Activated T-cell treated with anti-CD3 and anti-CD28 coated beads, Interleukin-2, amount 50 U/mL, for 24 hours (primary cell): Measurements from ENCODE around the gene REXO1.
"Not testable (repeated sequence)": the region's sequence is repeated elsewhere in the genome, so short reads cannot be mapped to it uniquely, and the experiment has no call there.

Source experiments
- DNase-seq: peaks from one replicate; pipeline ENCODE4 v3.0.0-alpha.2; 2020
- H3K27ac Mint-ChIP-seq: 2 replicates; pipeline ENCODE4 v1.8.0; 2020; ENCODE audit warnings: mild to moderate bottlenecking, mixed read lengths
- H3K27me3 Mint-ChIP-seq: 2 replicates; pipeline ENCODE4 v1.8.0; 2020; ENCODE audit warnings: mixed read lengths
- H3K36me3 Mint-ChIP-seq: 2 replicates; pipeline ENCODE4 v1.8.0; 2020; ENCODE audit warnings: low read depth, mixed read lengths
- H3K4me1 Mint-ChIP-seq: 2 replicates; pipeline ENCODE4 v1.8.0; 2020; ENCODE audit warnings: low read depth, mixed read lengths
- H3K4me3 Mint-ChIP-seq: 2 replicates; pipeline ENCODE4 v1.8.0; 2020; ENCODE audit warnings: mild to moderate bottlenecking, moderate library complexity, mixed read lengths
- H3K9me3 Mint-ChIP-seq: 2 replicates; pipeline ENCODE4 v1.8.0; 2020; ENCODE audit warnings: mixed read lengths

Gene REXO1

DNA sequence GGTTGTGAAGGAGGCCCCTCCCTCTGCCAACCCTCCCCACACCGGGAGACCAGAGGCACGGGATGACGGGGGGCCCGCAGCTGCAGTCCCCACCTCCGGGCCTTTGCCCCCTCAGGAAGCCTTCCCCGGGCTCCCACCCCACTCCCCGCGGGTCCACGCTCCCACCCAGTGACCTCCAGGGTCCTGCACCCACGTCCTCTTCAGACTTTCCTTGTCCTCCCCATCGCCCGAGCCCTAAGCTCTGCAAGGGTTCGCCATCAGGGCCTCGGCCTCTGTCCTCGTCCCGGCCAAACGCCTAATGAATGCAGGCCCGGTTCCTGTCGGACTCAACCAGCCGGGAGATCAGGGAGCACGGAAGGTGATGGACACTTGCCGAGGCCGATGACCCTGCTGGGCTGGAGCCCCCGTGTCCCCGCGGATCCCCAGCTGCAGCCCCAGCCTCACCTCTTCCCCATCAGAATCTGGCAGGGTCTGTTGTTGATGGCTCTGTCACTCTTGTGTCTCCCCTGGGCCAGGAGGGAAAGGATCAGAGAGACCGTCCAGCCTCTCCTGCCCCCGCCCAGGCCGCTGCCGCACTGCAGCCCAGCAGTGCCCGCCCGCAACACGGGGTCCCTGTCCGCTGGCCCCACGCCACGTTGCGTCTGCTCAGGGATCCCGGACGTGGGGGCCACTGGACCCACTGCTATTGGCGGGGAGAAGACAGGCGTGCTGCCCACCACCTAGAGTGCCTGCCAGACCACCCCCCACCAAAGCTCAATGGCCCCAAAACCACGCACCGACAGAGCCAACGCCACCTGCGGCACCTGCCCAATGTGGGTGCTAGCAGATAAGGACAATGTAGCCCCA is 41.9 kb downstream of the REXO1 start:
- no peaks in the 10 kb centered on the region for H3K36me3 Mint-ChIP-seq
- H3K9me3 Mint-ChIP-seq: no peaks in the 10 kb centered on the region
- peaks cover 1% of the 10 kb centered on the region for H3K4me1 Mint-ChIP-seq
- no peaks in the 10 kb centered on the region for H3K27me3 Mint-ChIP-seq
- no peak overlapping the region for H3K27ac Mint-ChIP-seq
- no peak for DNase-seq
- no peak overlapping the region for H3K4me3 Mint-ChIP-seq

DNA sequence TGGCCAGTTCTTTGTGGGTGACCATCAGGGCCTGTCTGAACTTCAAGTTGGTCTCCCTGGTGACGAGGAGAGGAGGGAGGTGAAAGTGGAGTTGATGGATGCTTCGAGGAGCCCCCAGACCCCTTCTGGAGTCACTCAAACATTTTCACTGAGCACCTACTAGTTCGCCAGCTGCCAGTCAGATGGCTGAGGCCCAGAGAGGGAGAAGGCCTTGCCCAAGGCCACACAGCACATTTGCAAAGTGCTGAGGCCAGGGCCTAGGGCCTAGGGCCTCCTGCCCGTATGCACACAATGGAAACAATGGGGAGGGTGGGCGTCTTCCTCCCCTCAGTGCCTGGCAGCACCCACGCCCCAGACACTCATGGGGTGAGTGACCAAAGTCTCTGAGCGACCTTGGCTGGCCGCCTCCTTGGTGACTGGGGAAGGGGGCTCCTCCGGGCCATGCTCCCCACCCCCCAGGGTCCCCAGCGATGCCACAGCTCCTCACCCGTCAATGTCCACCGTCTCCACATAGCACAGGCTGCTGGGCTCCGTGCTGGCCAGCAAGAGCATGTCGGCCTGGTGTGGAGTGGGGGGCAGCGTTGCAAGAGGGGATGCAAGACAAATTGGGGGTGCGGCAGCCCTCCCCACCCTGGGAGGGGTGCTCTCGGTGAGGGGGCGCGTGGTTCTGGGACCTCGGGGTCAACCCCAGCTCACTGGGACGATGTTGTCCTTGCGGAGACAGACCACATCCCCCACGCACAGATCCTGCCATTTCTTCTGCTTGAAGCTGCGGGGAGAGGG is 42.7 kb downstream of the REXO1 start:
- Mint-ChIP-seq H3K4me3 (no peak overlapping the region), H3K36me3 (no peaks in the 10 kb centered on the region), H3K9me3 (no peaks in the 10 kb centered on the region), H3K27me3 (no peaks in the 10 kb centered on the region), H3K4me1 (no peaks in the 10 kb centered on the region), H3K27ac (no peak overlapping the region)
- no peak for DNase-seq

- no peak overlapping the region for H3K27ac Mint-ChIP-seq
- DNase-seq: no peak
- H3K9me3 Mint-ChIP-seq: no peaks in the 10 kb centered on the region
- no peaks in the 10 kb centered on the region for H3K36me3 Mint-ChIP-seq
- H3K4me3 Mint-ChIP-seq: no peak overlapping the region
- no peaks in the 10 kb centered on the region for H3K4me1 Mint-ChIP-seq
- H3K27me3 Mint-ChIP-seq: no peaks in the 10 kb centered on the region
Observed at GRCh38 chr19:1804858-1805257, 43.4 kb downstream of the REXO1 start.

DNA sequence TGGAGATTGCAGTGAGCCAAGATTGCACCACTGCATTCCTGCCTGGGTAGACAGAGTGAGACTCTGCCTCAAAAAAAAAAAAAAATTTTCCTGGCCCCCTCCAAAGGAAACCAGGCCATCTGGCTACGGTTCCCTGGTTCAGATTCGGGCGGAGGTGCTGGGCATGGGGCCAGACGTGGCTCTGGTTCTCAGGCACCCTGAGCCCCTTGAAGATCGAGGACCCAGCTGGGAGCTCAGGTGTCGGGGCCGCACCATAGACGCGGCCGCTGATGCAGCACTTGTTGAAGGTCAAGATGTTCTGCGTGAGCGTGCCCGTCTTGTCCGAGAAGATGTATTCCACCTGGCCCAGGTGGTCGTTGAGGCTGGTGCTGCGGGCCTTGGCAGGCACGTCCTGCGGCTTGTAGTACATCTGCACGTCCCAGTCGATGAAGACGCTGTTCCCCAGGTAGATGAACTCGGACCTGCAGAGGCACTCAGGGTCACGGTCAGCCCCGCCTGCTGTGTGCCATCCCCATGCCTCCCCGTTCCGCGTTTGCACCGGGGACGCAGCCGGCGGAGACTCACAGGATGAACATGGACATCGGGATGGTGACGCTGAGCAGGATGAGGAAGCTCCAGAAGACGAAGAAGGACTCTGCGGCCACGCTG is 48.5 kb downstream of the REXO1 start:
- peaks cover 15% of the 10 kb centered on the region for H3K27me3 Mint-ChIP-seq
- no peak overlapping the region for H3K4me3 Mint-ChIP-seq
- H3K27ac Mint-ChIP-seq: no peak overlapping the region
- no peaks in the 10 kb centered on the region for H3K36me3 Mint-ChIP-seq
- DNase-seq: no peak
- H3K4me1 Mint-ChIP-seq: peaks cover 4% of the 10 kb centered on the region
- no peaks in the 10 kb centered on the region for H3K9me3 Mint-ChIP-seq

DNA sequence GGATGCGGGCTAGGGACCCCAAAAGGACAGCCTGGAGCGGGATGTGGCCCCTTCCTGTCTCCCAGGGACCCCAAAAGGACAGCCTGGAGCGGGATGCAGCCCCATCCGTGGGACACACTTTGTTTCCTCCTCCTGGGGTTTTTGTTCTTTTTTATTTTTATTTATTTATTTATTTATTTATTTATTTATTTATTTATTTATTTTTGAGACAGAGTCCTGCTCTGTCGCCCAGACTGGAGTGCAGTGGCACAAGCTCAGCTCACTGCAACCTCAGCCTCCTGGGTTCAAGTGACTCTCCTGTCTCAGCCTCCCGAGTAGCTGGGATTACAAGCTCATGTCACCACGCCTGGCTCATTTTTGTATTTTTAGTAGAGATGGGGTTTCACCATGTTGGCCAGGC is 51.0 kb downstream of the REXO1 start:
- H3K4me1 Mint-ChIP-seq: peaks cover 11% of the 10 kb centered on the region
- H3K27ac Mint-ChIP-seq, H3K4me3 Mint-ChIP-seq, H3K9me3 Mint-ChIP-seq, H3K36me3 Mint-ChIP-seq, DNase-seq: not testable (repeated sequence)
- peaks cover 23% of the 10 kb centered on the region for H3K27me3 Mint-ChIP-seq

DNA sequence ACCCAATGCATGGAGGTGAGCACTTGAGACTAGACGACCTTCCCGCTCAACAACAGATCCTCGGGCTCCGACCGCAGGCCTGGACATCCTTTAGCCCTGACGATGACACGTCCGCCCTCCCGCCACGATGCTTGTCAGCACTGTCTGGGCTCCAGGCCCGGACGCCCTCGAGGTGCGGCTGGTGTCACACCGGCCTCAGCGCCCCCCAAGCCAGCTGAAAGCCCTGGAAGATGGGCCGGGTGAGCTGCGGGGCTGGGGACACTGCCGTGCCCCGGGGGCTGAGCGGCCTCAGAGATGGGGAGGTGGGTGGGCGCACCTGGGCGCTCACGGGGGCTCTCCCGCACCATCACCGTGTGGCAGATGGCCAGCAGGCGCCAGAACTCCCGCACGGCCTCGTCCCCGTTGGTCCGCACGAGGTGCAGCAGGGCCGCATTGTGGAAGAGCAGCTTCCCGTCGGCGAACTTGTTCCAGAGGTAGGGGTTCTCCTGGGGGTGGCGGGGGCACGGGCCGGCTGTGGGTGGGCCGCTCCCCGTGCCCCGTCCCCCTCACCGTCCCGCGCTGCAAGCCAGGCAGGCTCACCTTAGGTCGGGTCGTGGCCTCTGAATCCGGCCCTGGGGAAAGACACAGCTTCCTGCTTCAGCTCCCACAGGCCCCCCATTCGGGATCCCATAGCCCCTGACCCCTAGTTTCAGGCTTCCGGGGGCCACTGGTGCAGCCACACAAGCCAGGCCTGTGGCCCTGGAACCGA is 51.7 kb downstream of the REXO1 start:
- Mint-ChIP-seq H3K4me3 (no peak overlapping the region), H3K4me1 (peaks cover 11% of the 10 kb centered on the region), H3K36me3 (no peaks in the 10 kb centered on the region), H3K27ac (no peak overlapping the region), H3K27me3 (peaks cover 23% of the 10 kb centered on the region), H3K9me3 (no peaks in the 10 kb centered on the region)
- no peak for DNase-seq

DNA sequence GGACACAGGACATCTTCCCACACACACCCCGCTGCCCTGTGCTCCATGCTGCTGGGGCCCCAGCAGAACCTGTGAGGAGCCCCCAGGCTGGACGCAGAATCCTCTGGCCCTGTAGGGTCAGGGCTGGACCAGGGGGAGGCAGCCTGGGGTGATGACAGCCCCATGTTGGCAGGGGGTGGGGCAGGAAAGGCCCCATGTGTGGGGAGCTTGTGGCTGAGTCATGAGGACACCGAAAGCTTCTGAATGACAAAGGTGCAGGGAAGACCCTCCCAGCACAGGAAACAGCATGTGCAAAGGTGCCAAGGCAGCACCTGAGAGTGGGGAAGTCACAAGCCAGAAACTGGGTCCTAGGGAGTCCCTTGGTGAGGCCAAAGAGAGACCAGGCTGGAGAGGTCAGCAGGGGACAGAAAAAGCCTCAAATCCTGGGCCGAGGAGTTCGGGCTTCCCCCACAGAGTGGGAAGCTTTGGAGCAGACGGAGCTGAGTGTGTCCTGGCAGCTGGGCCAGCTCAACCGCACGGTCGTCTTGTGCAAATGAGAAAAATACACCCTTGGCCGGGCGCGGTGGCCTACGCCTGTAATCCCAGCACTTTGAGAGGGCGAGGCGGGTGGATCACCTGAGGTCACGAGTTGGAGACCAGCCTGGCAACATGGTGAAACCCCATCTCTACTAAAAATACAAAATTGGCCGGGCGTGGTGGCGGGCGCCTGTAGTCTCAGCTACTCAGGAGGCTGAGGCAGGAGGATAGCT is 53.7 kb downstream of the REXO1 start:
- Mint-ChIP-seq H3K27ac (no peak overlapping the region), H3K27me3 (peaks cover 28% of the 10 kb centered on the region), H3K4me3 (no peak overlapping the region), H3K9me3 (no peaks in the 10 kb centered on the region), H3K36me3 (no peaks in the 10 kb centered on the region), H3K4me1 (peaks cover 11% of the 10 kb centered on the region)
- no peak for DNase-seq

DNA sequence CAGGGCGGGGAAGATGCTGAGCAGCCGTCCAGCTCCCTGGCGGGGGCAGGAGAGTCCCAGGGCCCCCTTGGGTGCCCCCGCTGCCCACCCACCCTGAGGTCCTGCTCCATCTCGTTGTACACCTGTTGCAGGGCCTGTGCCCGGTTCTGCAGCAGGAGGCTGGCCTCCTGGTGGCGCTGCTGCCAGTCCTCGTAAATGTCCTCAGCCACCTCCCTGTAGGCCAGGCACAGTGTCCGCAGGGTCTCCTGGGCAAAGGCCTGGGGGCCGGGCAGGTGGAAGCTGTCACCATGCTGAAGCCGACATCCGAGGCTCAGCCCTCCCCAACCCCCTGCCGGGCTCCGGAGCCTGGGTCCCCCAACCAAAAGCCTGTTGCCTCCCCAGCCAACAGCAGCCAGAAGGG is 56.4 kb downstream of the REXO1 start:
- Mint-ChIP-seq H3K27ac (no peak overlapping the region), H3K27me3 (peaks cover 37% of the 10 kb centered on the region), H3K9me3 (no peaks in the 10 kb centered on the region), H3K36me3 (no peaks in the 10 kb centered on the region), H3K4me3 (no peak overlapping the region), H3K4me1 (peaks cover 11% of the 10 kb centered on the region)
- no peak for DNase-seq

GRCh38 chr19:1790054-1790792 is 58.1 kb downstream of the REXO1 start:
- Mint-ChIP-seq H3K9me3 (no peaks in the 10 kb centered on the region), H3K4me3 (no peak overlapping the region)

DNA sequence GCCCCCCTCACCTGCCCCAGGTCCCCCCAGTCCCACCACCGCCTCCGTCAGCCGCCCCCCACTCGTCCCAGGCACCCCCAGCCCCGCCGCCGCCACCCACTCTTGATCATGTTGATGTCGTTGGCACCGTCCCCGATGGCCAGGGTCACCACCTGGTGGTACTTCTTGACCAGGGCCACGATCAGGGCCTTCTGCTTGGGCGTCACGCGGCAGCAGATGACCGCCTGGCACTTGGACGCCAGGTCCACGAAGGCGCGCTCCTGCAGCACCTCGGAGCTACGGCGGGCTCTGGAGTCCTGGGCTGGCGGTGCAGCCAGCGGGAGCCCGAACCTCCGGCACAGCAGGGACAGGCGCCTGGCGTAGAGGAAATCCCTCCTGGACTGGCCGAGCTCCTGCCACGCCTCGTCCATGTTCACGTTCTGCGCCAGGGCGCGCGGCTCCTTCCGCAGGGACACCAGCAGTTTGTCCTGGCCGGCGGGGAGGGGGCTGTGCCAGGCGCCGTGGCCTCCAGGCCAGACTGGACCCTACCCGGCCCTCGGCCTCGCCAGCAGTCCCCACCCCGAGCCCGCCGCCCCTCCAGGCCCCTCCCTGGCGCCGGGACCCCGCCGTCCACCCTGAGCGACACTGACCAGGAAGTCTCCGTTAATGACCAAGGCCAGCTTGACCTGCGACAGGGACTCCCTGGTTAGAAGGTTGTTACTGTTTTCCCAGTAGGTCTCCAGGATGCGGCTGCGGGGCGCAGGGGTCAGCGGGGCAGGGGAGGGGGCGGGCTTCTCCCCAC is 58.8 kb downstream of the REXO1 start:
- H3K27ac Mint-ChIP-seq: no peak overlapping the region
- H3K9me3 Mint-ChIP-seq: no peaks in the 10 kb centered on the region
- DNase-seq: no peak
- H3K36me3 Mint-ChIP-seq: no peaks in the 10 kb centered on the region
- peaks cover 3% of the 10 kb centered on the region for H3K4me1 Mint-ChIP-seq
- H3K4me3 Mint-ChIP-seq: no peak overlapping the region
- peaks cover 29% of the 10 kb centered on the region for H3K27me3 Mint-ChIP-seq

More at GRCh38 chr19:1790054-1790792, 58.1 kb downstream of the REXO1 start:
- no peak for DNase-seq
- Mint-ChIP-seq H3K36me3 (no peaks in the 10 kb centered on the region), H3K27me3 (peaks cover 34% of the 10 kb centered on the region), H3K4me1 (peaks cover 6% of the 10 kb centered on the region), H3K27ac (no peak overlapping the region)

- Mint-ChIP-seq H3K27ac (no peak overlapping the region), H3K9me3 (no peaks in the 10 kb centered on the region), H3K4me1 (no peaks in the 10 kb centered on the region), H3K36me3 (no peaks in the 10 kb centered on the region), H3K4me3 (no peak overlapping the region), H3K27me3 (peaks cover 45% of the 10 kb centered on the region)
- no peak for DNase-seq
Observed at GRCh38 chr19:1787116-1787515, 61.2 kb downstream of the REXO1 start.

DNA sequence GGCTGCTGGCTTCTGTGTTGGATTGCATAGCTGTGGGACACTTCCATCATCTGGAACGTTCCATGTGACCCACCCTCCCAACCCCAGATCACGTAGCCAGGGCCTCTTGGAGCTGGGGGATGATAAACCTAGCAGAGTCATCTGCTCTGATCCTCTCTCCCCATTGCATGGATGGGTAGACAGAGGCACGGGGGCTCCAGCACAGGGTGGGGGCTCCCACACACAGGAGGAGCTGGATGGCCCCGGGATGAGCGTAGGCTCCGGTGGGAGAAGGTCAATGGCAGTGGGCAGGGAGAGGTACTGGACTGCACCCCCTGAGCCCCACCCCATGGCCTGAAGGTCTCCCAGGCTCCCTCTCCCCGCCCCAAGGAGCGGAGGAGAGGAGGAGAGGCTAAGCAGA is 61.6 kb downstream of the REXO1 start:
- Mint-ChIP-seq H3K36me3 (no peaks in the 10 kb centered on the region), H3K9me3 (peaks cover 1% of the 10 kb centered on the region), H3K27ac (no peak overlapping the region), H3K27me3 (peaks cover 49% of the 10 kb centered on the region), H3K4me1 (no peaks in the 10 kb centered on the region), H3K4me3 (no peak overlapping the region)
- DNase-seq: no peak

DNA sequence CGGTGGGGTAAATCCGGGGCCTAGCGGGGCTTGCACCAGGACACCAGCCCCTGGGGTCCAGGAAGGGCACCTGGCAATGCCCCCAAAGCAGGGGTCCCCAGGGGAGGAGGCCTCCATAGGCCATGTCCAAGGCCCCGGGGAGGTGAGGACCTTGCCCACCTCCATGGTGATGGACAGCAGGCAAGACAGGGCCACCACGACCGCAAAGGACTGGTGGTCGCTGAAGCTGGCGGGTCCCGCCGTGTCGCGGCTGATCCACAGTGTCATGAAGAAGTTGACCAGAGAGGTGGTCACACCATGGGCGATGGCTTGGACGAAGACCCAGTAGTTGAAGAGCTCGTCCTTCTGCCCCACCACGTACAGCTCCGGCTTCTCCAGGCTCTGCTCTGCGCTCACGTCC is 63.0 kb downstream of the REXO1 start:
- no peaks in the 10 kb centered on the region for H3K36me3 Mint-ChIP-seq

More for the DNA sequence above, 63.0 kb downstream of the REXO1 start:
- Mint-ChIP-seq H3K27me3 (peaks cover 56% of the 10 kb centered on the region), H3K9me3 (peaks cover 2% of the 10 kb centered on the region), H3K4me3 (no peak overlapping the region), H3K27ac (no peak overlapping the region), H3K4me1 (no peaks in the 10 kb centered on the region)
- DNase-seq: no peak
